GM19025 (cell line): ENCODE measurements around the gene NPAS2.
A peak's percentile ranks its signal among the peaks of the same experiment; 100 is the strongest.

Source experiments
- ATAC-seq: cut with Tn5 transposase; IDR thresholded peaks from one replicate; pipeline ENCODE4 v1.9.1; 2021; ENCODE audit warnings: mild to moderate bottlenecking, low read depth, moderate library complexity; ENCODE audit not compliant: unreplicated experiment

NPAS2 gene

GRCh38 chr2:101002562-101003277 lies 182.8 kb downstream of the NPAS2 start:
- no peak for ATAC-seq

GRCh38 chr2:101003278-101003775 lies 183.4 kb downstream of the NPAS2 start:
- ATAC-seq = no peak

GRCh38 chr2:101004620-101005325 lies 184.8 kb downstream of the NPAS2 start:
- no peak for ATAC-seq

- no peak for ATAC-seq
Measured at GRCh38 chr2:101006065-101006715, 186.3 kb downstream of the NPAS2 start.

GRCh38 chr2:101007415-101008345 lies 187.7 kb downstream of the NPAS2 start:
- no peak for ATAC-seq

GRCh38 chr2:101011152-101011551 lies 191.2 kb downstream of the NPAS2 start:
- no peak for ATAC-seq

GRCh38 chr2:101012054-101012705 lies 192.2 kb downstream of the NPAS2 start:
- ATAC-seq = peak; percentile 86

GRCh38 chr2:101012706-101013181 lies 192.8 kb downstream of the NPAS2 start:
- no peak for ATAC-seq

GRCh38 chr2:101014264-101014857 lies 194.4 kb downstream of the NPAS2 start:
- no peak for ATAC-seq

GRCh38 chr2:101017371-101017770 lies 197.4 kb downstream of the NPAS2 start:
- ATAC-seq = no peak

GRCh38 chr2:101018934-101019333 lies 199.0 kb downstream of the NPAS2 start:
- no peak for ATAC-seq

- ATAC-seq = no peak
Measured at GRCh38 chr2:101022221-101022620, 202.3 kb downstream of the NPAS2 start.

GRCh38 chr2:101023327-101024107 lies 203.6 kb downstream of the NPAS2 start:
- ATAC-seq = no peak

- ATAC-seq = no peak
Measured at GRCh38 chr2:101025561-101025960, 205.6 kb downstream of the NPAS2 start.

GRCh38 chr2:101026253-101026701 lies 206.3 kb downstream of the NPAS2 start:
- ATAC-seq = no peak

GRCh38 chr2:101026923-101027469 lies 207.1 kb downstream of the NPAS2 start:
- ATAC-seq = no peak

- ATAC-seq = no peak
Measured at GRCh38 chr2:101027852-101028251, 207.9 kb downstream of the NPAS2 start.
